OCI-LY3 (cell line): ENCODE measurements around the gene CELSR2.

Source experiments
- H2AFZ ChIP-seq: fragments of 200-600, 300-600 bp; shearing (Covaris generic); 2 replicates; pipeline ENCODE4 v1.6.0; 2014; ENCODE audit warnings: antibody characterized with exemption, low read depth, low read length
- H3K27ac ChIP-seq: fragments of 200-600, 300-600 bp; sonication (generic); 2 replicates; pipeline ENCODE4 v1.5.1; 2014; ENCODE audit warnings: mild to moderate bottlenecking, low read length, moderate library complexity, mixed read lengths
- H3K27me3 ChIP-seq: fragments of 200-600, 300-600 bp; sonication (generic); 2 replicates; pipeline ENCODE4 v1.6.1; 2014; ENCODE audit warnings: low read depth, low read length, mixed read lengths
- H3K36me3 ChIP-seq: fragments of 200-600, 300-600 bp; sonication (generic); replicated peaks from 2 replicates; pipeline ENCODE3; 2014; ENCODE audit warnings: low read depth, low read length, mixed read lengths
- H3K4me1 ChIP-seq: fragments of 300-600, 200-600 bp; sonication (generic); 2 replicates; pipeline ENCODE4 v1.6.1; 2014; ENCODE audit warnings: low read length, mixed read lengths
- H3K4me2 ChIP-seq: fragments of 200-600, 300-600 bp; sonication (generic); 2 replicates; pipeline ENCODE4 v1.6.1; 2014; ENCODE audit warnings: low read length, mixed read lengths
- H3K4me3 ChIP-seq: fragments of 300-600, 200-600 bp; sonication (generic); 2 replicates; pipeline ENCODE4 v1.5.1; 2014; ENCODE audit warnings: antibody characterized with exemption, mild to moderate bottlenecking, low read length, moderate library complexity
- H3K79me2 ChIP-seq: fragments of 300-600, 200-600 bp; shearing (Covaris generic); 2 replicates; pipeline ENCODE4 v1.6.1; 2014; ENCODE audit warnings: mild to moderate bottlenecking, low read length, mixed read lengths
- H3K9ac ChIP-seq: fragments of 300-600, 200-600 bp; shearing (Covaris generic); 2 replicates; pipeline ENCODE4 v1.6.0; 2014; ENCODE audit warnings: mild to moderate bottlenecking, low read length, moderate library complexity
- H3K9me3 ChIP-seq: fragments of 200-600, 300-600 bp; shearing (Covaris generic); 2 replicates; pipeline ENCODE4 v1.6.1; 2014; ENCODE audit warnings: low read length, mixed read lengths; ENCODE audit not compliant: insufficient read depth
- H4K20me1 ChIP-seq: fragments of 200-600, 300-600 bp; sonication (generic); 2 replicates; pipeline ENCODE4 v1.6.1; 2016; ENCODE audit warnings: low read length, mixed read lengths; ENCODE audit not compliant: insufficient read depth
- CTCF ChIP-seq: fragments of 200-600, 300-600 bp; sonication (generic); IDR thresholded peaks from 2 replicates; pipeline ENCODE4 v1.5.1; 2014; ENCODE audit warnings: antibody characterized with exemption, low read length, low read depth
- EZH2phosphoT487 ChIP-seq: fragments of 200-600 bp; shearing (Covaris generic); IDR thresholded peaks from 2 replicates; pipeline ENCODE4 v1.6.1; 2018; ENCODE audit warnings: antibody characterized with exemption, mixed run types, low read depth

Gene CELSR2

GRCh38 chr1:109210058-109210457 is 39.3 kb upstream of the CELSR2 start:
- H3K27ac ChIP-seq: no peak overlapping the region
- H3K36me3 ChIP-seq: no peaks in the 10 kb centered on the region
- no peak overlapping the region for H3K4me2 ChIP-seq
- H3K27me3 ChIP-seq: no peaks in the 10 kb centered on the region
- H3K9ac ChIP-seq: no peak overlapping the region
- no peak overlapping the region for H3K4me3 ChIP-seq
- H2AFZ ChIP-seq: no peak overlapping the region
- H3K79me2 ChIP-seq: peaks cover 13% of the 10 kb centered on the region
- peaks cover 7% of the 10 kb centered on the region; the same call in 1 of the 2 replicates for H4K20me1 ChIP-seq
- H3K4me1 ChIP-seq: peaks cover 7% of the 10 kb centered on the region
- H3K9me3 ChIP-seq: no peaks in the 10 kb centered on the region
- TF ChIP-seq CTCF (no peak), EZH2phosphoT487 (no peak)

DNA sequence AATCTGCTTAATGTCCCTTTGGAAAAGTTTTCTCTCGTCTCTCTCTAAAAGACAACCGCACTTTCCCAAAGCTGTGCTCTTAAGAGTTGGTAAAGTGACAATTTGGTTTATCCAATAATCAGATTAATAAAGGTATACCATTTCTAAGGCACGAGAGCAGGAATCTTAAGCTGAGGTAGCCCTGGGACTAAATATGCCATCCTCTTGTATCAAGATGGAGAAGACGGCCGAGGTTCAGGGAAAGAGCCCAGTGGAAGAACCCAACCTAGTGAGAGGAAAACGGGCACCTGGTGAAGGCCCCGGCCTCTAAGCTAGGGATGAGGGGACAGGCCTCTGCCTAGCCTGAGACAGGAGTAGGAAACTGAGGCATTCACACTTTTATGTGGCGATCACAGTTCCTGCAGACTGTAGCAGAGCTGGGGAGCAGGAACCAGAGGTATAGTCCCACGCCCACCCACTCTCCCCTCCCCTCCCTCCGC is 36.0 kb upstream of the CELSR2 start:
- no peak overlapping the region for H3K27ac ChIP-seq

GRCh38 chr1:109213824-109214693 is 35.3 kb upstream of the CELSR2 start, which contains the start of gene SARS1:
SARS1 (plus strand) TSS chr1:109213918; CDS start chr1:109213993, 75 bp downstream.
- Histone ChIP-seq H2AFZ (peak within 1 kb of the TSS; percentile 88), H3K4me3 (peak within 1 kb of the TSS; percentile 90), H3K4me1 (peaks cover 11% of the 10 kb centered on the region), H3K79me2 (peaks cover 46% of the 10 kb centered on the region), H3K9ac (peak within 1 kb of the TSS; percentile 93), H3K36me3 (peaks cover 9% of the 10 kb centered on the region), H4K20me1 (peaks cover 10% of the 10 kb centered on the region; the same call in 1 of the 2 replicates), H3K4me2 (peak within 1 kb of the TSS; percentile 91), H3K27me3 (no peaks in the 10 kb centered on the region), H3K9me3 (no peaks in the 10 kb centered on the region), H3K27ac (peak within 1 kb of the TSS; percentile 50)
- TF ChIP-seq CTCF (no peak), EZH2phosphoT487 (no peak)

More for the DNA sequence above, 36.0 kb upstream of the CELSR2 start:
- TF ChIP-seq CTCF (no peak), EZH2phosphoT487 (no peak)
- peaks cover 41% of the 10 kb centered on the region for H3K79me2 ChIP-seq
- H4K20me1 ChIP-seq: peaks cover 10% of the 10 kb centered on the region; the same call in 1 of the 2 replicates
- peak overlapping the region; percentile 90 for H3K4me3 ChIP-seq
- H3K4me2 ChIP-seq: peak overlapping the region; percentile 91
- H3K27me3 ChIP-seq: no peaks in the 10 kb centered on the region
- H3K36me3 ChIP-seq: peaks cover 6% of the 10 kb centered on the region
- H2AFZ ChIP-seq: peak overlapping the region; percentile 19; the same call in 1 of the 2 replicates
- H3K9ac ChIP-seq: no peak overlapping the region; the same call in none of the 2 replicates
- H3K9me3 ChIP-seq: no peaks in the 10 kb centered on the region
- peaks cover 11% of the 10 kb centered on the region for H3K4me1 ChIP-seq
